GM18868 (cell line): Measurements from ENCODE around the gene VCL.

Experiments
- ATAC-seq: cut with Tn5 transposase; IDR thresholded peaks from one replicate; pipeline ENCODE4 v1.9.1; 2021; ENCODE audit warnings: mild to moderate bottlenecking, moderate library complexity; ENCODE audit not compliant: unreplicated experiment

VCL gene

GRCh38 chr10:74067373-74068352 lies 69.7 kb downstream of the VCL start:
- ATAC-seq, result no peak

- no peak for ATAC-seq
Observed at GRCh38 chr10:74071157-74071556, 73.2 kb downstream of the VCL start.

GRCh38 chr10:74072503-74072902 lies 74.6 kb downstream of the VCL start:
- ATAC-seq, result no peak

GRCh38 chr10:74075906-74076305 lies 78.0 kb downstream of the VCL start:
- no peak for ATAC-seq

GRCh38 chr10:74076961-74077360 lies 79.0 kb downstream of the VCL start:
- ATAC-seq, result no peak

GRCh38 chr10:74077416-74077815 lies 79.5 kb downstream of the VCL start:
- no peak for ATAC-seq

GRCh38 chr10:74078037-74078436 lies 80.1 kb downstream of the VCL start:
- ATAC-seq, result peak; percentile 65

- no peak for ATAC-seq
Observed at GRCh38 chr10:74079028-74079935, 81.4 kb downstream of the VCL start.

- no peak for ATAC-seq
Observed at GRCh38 chr10:74079936-74080590, 82.1 kb downstream of the VCL start.

GRCh38 chr10:74081192-74081803 lies 83.4 kb downstream of the VCL start:
- no peak for ATAC-seq

- no peak for ATAC-seq
Observed at GRCh38 chr10:74081941-74082718, 84.2 kb downstream of the VCL start.

- no peak for ATAC-seq
Observed at GRCh38 chr10:74083304-74083703, 85.4 kb downstream of the VCL start.

GRCh38 chr10:74084955-74085354 lies 87.0 kb downstream of the VCL start:
- ATAC-seq, result peak; percentile 74

GRCh38 chr10:74086317-74086716 lies 88.4 kb downstream of the VCL start:
- no peak for ATAC-seq

GRCh38 chr10:74088722-74089121 lies 90.8 kb downstream of the VCL start:
- ATAC-seq, result no peak

- ATAC-seq, result no peak
Observed at GRCh38 chr10:74092372-74092771, 94.5 kb downstream of the VCL start.

GRCh38 chr10:74093530-74094164 lies 95.7 kb downstream of the VCL start:
- ATAC-seq, result no peak

GRCh38 chr10:74094231-74094630 lies 96.3 kb downstream of the VCL start:
- no peak for ATAC-seq

- peak; percentile 94 for ATAC-seq
Observed at GRCh38 chr10:74096777-74097176, 98.9 kb downstream of the VCL start.
